Right forelimb (tissue), 1 donor: ENCODE results near the gene DCAF15.
"Not testable (repeated sequence)": the region's sequence is repeated elsewhere in the genome, so short reads cannot be mapped to it uniquely, and the experiment has no call there.

Source experiments
- DNase-seq: peaks from one replicate; pipeline ENCODE4 v3.0.0-alpha.2; 2018

DCAF15 gene

GRCh38 chr19:13959962-13960862 is 7.9 kb downstream of the DCAF15 start:
- DNase-seq = no peak

GRCh38 chr19:13960863-13961784 is 8.8 kb downstream of the DCAF15 start:
- DNase-seq = no peak

- DNase-seq = peak; percentile 75
Measured at GRCh38 chr19:13961826-13962698, 9.8 kb downstream of the DCAF15 start.

- DNase-seq = peak; percentile 76
Measured at GRCh38 chr19:13962699-13963602, 10.6 kb downstream of the DCAF15 start.

GRCh38 chr19:13963603-13964105 is 11.3 kb downstream of the DCAF15 start:
- DNase-seq = no peak

- DNase-seq = no peak
Measured at GRCh38 chr19:13964776-13965175, 12.5 kb downstream of the DCAF15 start.

GRCh38 chr19:13965377-13965896 is 13.1 kb downstream of the DCAF15 start:
- DNase-seq = no peak

- DNase-seq = no peak
Measured at GRCh38 chr19:13965926-13966683, 13.8 kb downstream of the DCAF15 start.

GRCh38 chr19:13966684-13967128 is 14.4 kb downstream of the DCAF15 start:
- DNase-seq = no peak

GRCh38 chr19:13967206-13967605 is 14.9 kb downstream of the DCAF15 start:
- not testable (repeated sequence) for DNase-seq

- DNase-seq = no peak
Measured at GRCh38 chr19:13968383-13968935, 16.1 kb downstream of the DCAF15 start.

- no peak for DNase-seq
Measured at GRCh38 chr19:13968999-13969398, 16.7 kb downstream of the DCAF15 start.

GRCh38 chr19:13969897-13970296 is 17.6 kb downstream of the DCAF15 start:
- no peak for DNase-seq

GRCh38 chr19:13971868-13972267 is 19.6 kb downstream of the DCAF15 start:
- not testable (repeated sequence) for DNase-seq

GRCh38 chr19:13972368-13973155 is 20.3 kb downstream of the DCAF15 start:
- no peak for DNase-seq

GRCh38 chr19:13973479-13973878 is 21.2 kb downstream of the DCAF15 start:
- not testable (repeated sequence) for DNase-seq

- DNase-seq = no peak
Measured at GRCh38 chr19:13974073-13974472, 21.8 kb downstream of the DCAF15 start.

- no peak for DNase-seq
Measured at GRCh38 chr19:13975870-13976269, 23.6 kb downstream of the DCAF15 start.

GRCh38 chr19:13976446-13976845 is 24.1 kb downstream of the DCAF15 start:
- DNase-seq = no peak
